ENCODE results near the gene AP4S1. TPM values are rescaled to one million over a fixed set of nuclear protein-coding genes. Genes with fewer than 3 reads are reported as not detected.

AP4S1 gene, protein sequence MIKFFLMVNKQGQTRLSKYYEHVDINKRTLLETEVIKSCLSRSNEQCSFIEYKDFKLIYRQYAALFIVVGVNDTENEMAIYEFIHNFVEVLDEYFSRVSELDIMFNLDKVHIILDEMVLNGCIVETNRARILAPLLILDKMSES
- 24.0 TPM for polyA plus RNA-seq (ENCODE audit: insufficient read length)
- long read RNA-seq, donor 1, partial matches to known transcripts, result 0 of 1 reads
- long read RNA-seq, donor 1, other reads (novel, unspliced or antisense), result 0 of 1 reads
- long read RNA-seq, donor 2, partial matches to known transcripts, result 0 of 4 reads
- long read RNA-seq, donor 2, other reads (novel, unspliced or antisense), result 0 of 4 reads
- long read RNA-seq, donor 3, partial matches to known transcripts, result 0 of 2 reads
- long read RNA-seq, donor 3, other reads (novel, unspliced or antisense), result 0 of 2 reads
- long read RNA-seq, donor 4, partial matches to known transcripts, result 0 of 2 reads
- long read RNA-seq, donor 4, other reads (novel, unspliced or antisense), result 0 of 2 reads
- long read RNA-seq, donor 5, transcript AP4S1-206 (5 exons, 1,012 nt), result major isoform, 7 of 7 reads
- long read RNA-seq, donor 5, partial matches to known transcripts, result 0 of 7 reads
- long read RNA-seq, donor 5, other reads (novel, unspliced or antisense), result 0 of 7 reads
- long read RNA-seq, donor 6, partial matches to known transcripts, result 0 of 1 reads
- long read RNA-seq, donor 6, other reads (novel, unspliced or antisense), result 0 of 1 reads
- long read RNA-seq, donor 7, partial matches to known transcripts, result 17 of 18 reads
- long read RNA-seq, donor 7, other reads (novel, unspliced or antisense), result 0 of 18 reads
- long read RNA-seq, donor 8, partial matches to known transcripts, result 5 of 7 reads
- long read RNA-seq, donor 8, other reads (novel, unspliced or antisense), result 0 of 7 reads

GRCh38 chr14:31025367-31026076 lies at the start of gene AP4S1:
Gene AP4S1, plus strand, starts transcription at chr14:31025649. Its CDS starts 40,548 bp downstream, at chr14:31066197.
- DNase-seq, result peak; percentile 42

DNA sequence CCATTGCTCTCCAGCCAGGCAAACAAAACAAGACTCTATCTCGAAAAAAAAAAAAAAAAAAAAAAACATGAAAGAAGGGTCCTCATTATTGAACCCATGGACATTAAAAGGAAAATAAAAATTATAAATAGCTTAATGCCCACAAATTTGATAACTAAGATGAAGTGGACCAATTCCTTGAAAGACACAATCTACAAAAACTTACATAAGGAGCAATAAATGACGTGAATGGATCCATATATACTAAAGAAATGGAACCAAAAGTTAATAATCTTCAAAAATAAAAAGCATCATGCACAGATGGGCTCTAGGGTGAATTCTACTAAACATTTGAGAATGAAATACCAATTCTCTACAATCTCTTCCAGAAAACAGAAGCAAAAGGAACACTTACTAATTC lies 47.7 kb upstream of the AP4S1 start:
- no peak for DNase-seq

DNA sequence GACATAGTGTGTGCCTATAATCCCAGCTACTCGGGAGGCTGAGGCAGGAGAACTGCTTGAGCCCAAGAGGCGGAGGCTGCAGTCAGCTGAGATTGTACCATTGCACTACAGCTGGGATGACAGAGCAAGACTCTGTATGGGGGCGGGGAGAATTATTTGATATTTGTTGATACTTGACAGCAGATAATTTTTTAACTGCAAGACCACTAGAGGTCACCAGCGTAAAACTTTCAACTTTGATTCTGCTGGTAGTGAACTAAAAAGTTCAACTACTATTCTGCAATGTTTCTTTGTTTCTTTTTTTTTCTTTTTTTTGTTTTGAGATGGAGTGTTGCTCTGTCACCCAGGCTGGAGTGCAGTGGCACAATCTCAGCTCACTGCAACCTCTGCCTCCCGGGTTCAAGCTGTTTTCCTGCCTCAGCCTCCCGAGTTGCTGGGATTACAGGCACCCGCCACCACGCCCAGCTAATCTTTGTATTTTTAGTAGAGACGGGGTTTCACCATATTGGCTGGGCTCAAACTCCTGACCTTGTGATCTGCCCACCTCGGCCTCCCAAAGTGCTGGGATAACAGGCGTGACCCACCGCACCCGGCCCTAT lies 45.2 kb upstream of the AP4S1 start:
- DNase-seq, result peak; percentile 43

DNA sequence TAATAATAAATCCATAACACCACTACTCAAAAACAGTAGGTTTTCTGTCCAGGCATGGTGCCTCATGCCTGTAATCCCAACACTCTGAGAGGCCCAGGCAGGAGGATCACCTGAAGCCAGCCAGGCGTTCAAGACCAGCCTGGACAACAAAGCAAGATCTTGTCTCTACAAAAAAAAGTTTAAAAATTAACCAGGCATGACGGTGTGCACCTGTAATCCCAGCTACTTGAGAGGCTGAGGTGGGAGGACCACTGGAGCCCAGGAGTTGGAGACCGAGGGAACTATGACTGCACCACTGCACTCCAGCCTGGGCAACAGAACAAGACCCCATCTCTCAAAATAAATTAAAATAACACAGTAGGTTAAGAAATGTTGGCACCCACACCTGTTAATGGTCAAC lies 44.5 kb upstream of the AP4S1 start:
- DNase-seq, result no peak

GRCh38 chr14:30982533-30982932 lies 42.9 kb upstream of the AP4S1 start:
- no peak for DNase-seq

- DNase-seq, result no peak
Observed at GRCh38 chr14:30983858-30984257, 41.6 kb upstream of the AP4S1 start.

GRCh38 chr14:30985796-30986195 lies 39.7 kb upstream of the AP4S1 start:
- DNase-seq, result no peak

GRCh38 chr14:30988509-30988908 lies 36.9 kb upstream of the AP4S1 start:
- no peak for DNase-seq

GRCh38 chr14:30990770-30991169 lies 34.7 kb upstream of the AP4S1 start:
- DNase-seq, result no peak

DNA sequence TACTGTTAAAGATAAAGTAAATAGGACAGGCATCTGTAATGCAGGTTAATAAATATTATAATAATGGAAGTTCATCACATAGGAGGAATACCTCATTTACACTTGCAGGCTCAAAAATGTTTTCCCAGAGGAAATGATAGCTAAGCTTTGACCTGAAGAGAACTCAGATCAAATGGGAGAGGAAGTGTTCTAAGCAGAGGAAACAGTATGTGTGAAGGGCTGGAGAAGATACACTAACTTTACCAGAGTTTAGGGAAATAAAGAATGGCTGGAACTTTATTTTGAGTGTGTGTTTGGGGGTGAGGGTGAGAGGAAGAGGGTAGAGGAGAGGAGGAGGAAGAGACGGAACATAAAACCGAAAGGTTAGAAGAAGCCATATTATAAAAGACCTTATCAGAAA lies 34.0 kb upstream of the AP4S1 start:
- no peak for DNase-seq

DNA sequence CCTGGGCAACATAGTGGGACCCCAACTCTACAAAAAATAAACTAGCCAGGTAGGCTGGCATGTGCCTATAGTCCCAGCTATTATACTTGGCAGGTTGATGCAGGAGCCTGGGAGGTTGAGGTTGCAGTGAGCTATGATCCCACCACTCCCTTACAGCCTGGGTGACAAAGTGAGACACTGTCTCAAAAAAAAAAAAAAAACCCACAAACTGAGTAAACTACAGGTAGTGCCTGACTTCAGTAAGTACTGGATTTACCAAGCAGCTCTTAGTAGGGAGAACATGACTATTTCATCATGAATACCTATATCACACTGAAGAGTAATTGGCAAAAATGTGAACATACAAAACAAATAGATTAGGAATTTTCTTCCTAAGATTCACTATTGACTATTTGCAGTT lies 32.4 kb upstream of the AP4S1 start:
- DNase-seq, result no peak

DNA sequence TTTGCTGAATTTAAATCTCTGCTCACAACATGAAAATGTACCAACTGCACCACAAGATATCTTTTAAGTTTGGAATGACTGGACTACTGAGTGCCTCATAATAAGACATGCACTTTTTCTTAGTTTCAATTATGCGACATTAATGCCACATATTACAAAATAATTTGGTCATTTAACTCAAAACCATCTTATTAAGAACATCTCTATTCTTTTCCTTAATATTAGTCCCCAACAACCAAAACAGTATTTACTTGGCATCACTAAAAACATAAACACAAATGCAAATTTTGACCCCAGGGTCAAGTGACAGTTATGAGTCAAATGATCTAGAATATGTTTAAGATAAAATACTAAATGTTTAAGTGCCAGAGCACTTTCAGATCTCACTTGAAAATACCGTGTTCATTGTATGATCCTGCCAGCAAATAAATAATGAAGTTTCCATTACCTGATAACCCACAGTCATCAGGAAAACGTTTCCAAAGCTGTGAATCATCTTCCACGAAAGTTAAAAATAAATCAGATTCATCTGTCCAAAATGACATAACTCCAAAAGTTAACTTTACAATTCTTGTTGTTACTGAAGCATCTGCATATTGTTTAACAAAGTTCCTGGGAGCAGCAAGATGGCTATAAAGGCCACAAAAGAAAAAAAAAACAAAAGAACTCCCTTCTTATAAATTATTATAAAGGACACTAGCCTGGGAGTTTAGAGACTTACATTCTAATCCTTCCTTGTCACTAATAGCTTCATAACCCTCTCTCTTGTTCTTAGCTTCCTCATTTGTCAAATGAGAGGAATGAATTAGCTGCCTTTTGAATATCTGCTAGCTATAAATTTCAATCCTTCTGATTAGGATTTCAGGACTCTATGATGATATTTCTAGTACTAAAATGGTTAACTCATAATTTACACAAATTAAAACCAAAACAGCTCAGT lies 30.5 kb upstream of the AP4S1 start:
- DNase-seq, result no peak

DNA sequence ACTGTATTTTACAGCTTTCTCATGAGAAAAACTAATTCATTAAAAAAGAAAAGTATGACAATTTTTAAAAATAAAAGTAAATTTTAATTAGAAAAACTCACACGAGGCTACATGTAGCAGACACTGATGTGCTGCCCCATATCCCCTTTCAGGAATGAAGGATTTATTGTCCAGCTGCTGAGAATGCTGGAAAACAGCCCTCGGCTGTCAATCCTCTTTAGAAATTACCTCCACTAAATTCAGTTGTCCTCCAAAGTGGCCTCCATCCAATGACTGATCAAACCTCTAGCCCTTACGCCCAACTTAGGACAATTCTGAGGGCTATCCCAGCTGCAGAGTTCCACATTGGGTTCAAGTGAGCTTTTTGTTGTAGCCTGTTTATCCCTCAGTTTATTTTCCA lies 29.8 kb upstream of the AP4S1 start:
- no peak for DNase-seq

DNA sequence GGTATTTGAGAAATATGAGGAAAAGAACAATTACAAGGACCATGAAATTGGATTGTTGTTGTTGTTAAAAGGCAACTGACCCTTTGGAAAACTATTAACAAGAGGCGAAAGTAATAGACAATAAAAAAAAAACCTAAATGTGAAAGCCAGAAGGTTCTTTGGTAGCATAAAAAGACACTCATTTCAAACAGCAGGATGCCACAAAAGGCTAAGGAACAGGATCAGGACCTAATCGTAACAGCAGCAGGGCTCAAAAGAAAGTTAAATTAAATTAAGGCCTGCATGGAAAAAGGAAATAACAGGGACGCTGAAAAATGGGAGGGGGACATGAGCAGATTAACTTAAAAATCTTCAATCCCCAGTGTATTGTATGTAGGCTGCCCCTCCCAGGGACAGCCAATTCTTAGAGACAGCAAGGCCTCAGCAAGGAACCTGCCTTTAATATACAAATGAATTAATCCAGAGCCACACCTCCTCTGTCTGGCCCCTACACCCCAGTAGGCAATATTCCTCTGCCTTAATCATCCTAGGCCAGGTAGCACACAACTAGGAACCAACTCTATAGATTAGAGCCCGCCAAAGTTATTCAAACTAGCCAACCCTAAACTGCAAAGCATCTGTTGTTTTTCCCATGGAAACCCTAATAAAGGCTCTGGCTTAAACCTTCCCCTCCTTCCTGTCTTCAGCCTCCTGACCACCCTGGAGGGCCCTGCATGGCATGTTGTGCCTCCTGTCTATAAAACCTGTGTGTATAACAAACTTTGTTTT lies 28.4 kb upstream of the AP4S1 start:
- DNase-seq, result no peak

- no peak for DNase-seq
Observed at GRCh38 chr14:30998100-30998706, 27.2 kb upstream of the AP4S1 start.

DNA sequence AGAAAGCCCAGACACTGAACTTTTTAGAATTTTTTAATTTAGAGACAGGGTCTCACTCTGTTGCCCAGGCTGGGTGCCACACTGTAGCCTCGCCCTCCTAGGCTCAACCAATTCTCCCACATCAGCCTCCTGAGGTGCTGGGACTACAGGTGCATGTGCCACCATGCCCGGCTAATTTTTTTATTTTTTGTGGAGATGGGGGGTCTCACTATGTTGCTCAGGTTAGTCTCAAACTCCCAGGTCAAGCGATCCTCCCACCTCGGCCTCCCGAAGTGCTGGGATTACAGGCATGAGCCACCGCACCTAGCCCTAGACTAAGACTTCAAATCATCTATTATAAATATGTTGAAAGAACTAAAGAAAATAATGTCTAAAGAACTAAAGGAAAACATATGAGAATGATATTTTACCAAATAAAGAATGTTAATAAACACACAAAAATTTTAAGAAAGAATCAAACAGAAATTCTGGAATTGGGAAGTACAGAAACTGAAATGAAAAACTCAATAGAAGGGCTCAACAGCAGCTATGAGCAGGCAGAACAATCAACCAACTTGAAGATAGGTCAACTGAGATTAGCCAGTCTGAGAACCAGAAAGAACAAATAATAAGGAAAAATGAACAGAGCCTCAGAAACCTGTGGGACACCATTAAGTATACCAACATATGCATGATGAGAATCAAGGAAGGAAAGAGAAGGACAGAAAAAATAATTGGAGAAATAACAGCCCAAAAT lies 26.2 kb upstream of the AP4S1 start:
- DNase-seq, result no peak

DNA sequence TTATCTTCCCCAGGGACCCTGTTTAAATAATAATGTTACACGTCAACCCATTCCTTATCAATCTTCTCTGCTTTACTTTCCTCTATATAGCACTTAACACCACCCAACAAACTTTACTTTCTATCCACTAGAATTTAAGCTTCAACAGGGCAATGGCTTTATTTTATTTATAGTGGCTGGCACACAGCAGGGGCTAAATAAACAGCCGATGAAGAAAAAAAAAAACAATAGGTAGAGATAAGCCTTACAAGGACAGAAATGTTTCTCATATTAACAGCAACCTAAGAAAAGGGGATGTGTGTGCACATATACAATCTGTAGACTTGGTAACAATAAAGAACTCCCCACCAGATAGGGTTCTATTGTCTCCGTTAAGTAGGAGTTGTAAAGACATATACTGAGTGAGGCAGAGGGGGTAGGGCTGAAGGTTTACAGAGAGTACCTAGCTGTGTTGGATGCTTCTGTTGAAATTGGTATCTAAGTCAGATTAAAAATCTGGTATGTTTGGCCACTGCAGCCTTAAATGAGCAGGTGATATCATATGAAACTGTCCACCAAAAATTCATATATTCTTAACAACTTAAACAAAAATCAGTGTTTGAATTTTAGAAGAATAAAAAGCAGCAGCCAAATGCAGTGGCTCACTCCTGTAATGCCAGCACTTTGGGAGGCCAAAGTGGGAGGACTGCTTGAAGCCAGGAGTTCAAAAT lies 24.7 kb upstream of the AP4S1 start:
- DNase-seq, result no peak

DNA sequence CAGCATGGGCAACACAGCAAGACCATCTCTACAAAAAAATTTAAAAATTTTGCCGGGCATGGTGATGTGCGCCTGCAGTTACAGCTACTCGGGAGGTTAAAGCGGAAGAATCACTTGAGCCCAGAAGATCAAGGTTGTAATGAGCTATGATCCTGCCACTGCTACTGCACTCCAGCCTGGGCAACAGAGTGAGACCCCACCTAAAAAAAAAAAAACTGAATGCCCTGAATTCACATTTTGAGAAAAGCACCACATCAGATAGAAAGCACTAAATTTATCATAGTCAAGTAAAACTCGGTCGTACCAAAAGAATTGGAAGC lies 24.1 kb upstream of the AP4S1 start:
- DNase-seq, result no peak
